Common myeloid progenitor, CD34-positive (primary cell): ENCODE results near the gene MCM5.

ENCODE experiments used
- CTCF ChIA-PET: fragments of 350-600 bp; sonication (Branson Sonifier 250); formaldehyde crosslinking; loops from one replicate; lab custom pipeline; 2021; ENCODE audit warnings: antibody characterized with exemption; lab: Charles Lee
- POLR2A ChIA-PET: fragments of 350-600 bp; sonication (Branson Sonifier 250); formaldehyde crosslinking; loops from one replicate; lab custom pipeline; 2021; ENCODE audit warnings: antibody characterized with exemption; lab: Charles Lee
- DNase-seq, 3 donors: peaks; one replicate each; pipeline versions ENCODE4 v3.0.0 to v3.0.0-alpha.2; 2013
- H3K27ac ChIP-seq, 2 experiments: 1 replicate in 1 of 2; 2 replicates in 1 of 2; pipeline ENCODE4 v1.7.0; 2013; ENCODE audit warnings: inconsistent platforms in 2 of 2, low read length in 2 of 2, mild to moderate bottlenecking in 2 of 2, low read depth in 1 of 2, moderate library complexity in 1 of 2; ENCODE audit not compliant: severe bottlenecking in 2 of 2, insufficient read depth in 1 of 2, poor library complexity in 1 of 2
- H3K27me3 ChIP-seq, 5 experiments: replicated peaks in 2 of 5; 1 replicate in 3 of 5; 2 replicates in 2 of 5; pipeline versions ENCODE4 v1.6.1 to v1.7.0; 2013; ENCODE audit warnings: low read length in 4 of 5, mild to moderate bottlenecking in 2 of 5, moderate library complexity in 2 of 5, inconsistent platforms in 1 of 5; ENCODE audit not compliant: insufficient read depth in 5 of 5, control insufficient read depth in 4 of 5
- H3K36me3 ChIP-seq, 4 experiments: 1 replicate in 2 of 4; 2 replicates in 2 of 4; pipeline versions ENCODE4 v1.6.1 to v1.7.0; 2013; ENCODE audit warnings: low read length in 3 of 4, control low read depth in 1 of 4, mild to moderate bottlenecking in 1 of 4; ENCODE audit not compliant: control insufficient read depth in 4 of 4, insufficient read depth in 4 of 4
- H3K4me1 ChIP-seq, 4 experiments: 1 replicate in 3 of 4; 2 replicates in 1 of 4; pipeline versions ENCODE4 v1.6.1 to v1.7.1; 2013; ENCODE audit warnings: low read length in 3 of 4, mild to moderate bottlenecking in 3 of 4, control low read depth in 1 of 4, inconsistent platforms in 1 of 4, moderate library complexity in 1 of 4; ENCODE audit not compliant: control insufficient read depth in 4 of 4, insufficient read depth in 4 of 4; ENCODE audit errors: control extremely low read depth in 1 of 4
- H3K4me3 ChIP-seq, 7 experiments: 1 replicate in 4 of 7; 2 replicates in 3 of 7; pipeline versions ENCODE4 v1.5.1 to v1.7.0; 2013; ENCODE audit warnings: mild to moderate bottlenecking in 7 of 7, low read length in 6 of 7, moderate library complexity in 6 of 7, inconsistent platforms in 2 of 7, low read depth in 2 of 7, control low read depth in 1 of 7; ENCODE audit not compliant: insufficient read depth in 4 of 7, control insufficient read depth in 1 of 7; ENCODE audit errors: extremely low read depth in 1 of 7
- H3K9me3 ChIP-seq, 5 experiments: 1 replicate in 4 of 5; 2 replicates in 1 of 5; pipeline versions ENCODE4 v1.6.1 to v1.7.1; 2013; ENCODE audit warnings: low read length in 4 of 5, mild to moderate bottlenecking in 2 of 5, inconsistent platforms in 1 of 5, low read depth in 1 of 5, moderate library complexity in 1 of 5; ENCODE audit not compliant: control insufficient read depth in 4 of 5, insufficient read depth in 2 of 5; ENCODE audit errors: control extremely low read depth in 1 of 5
- WGBS: methylation state at CpG from one replicate; pipeline ENCODE4 v1.1.5; 2013; ENCODE audit not compliant: insufficient coverage; 5-methylcytosine and 5-hydroxymethylcytosine counted together

MCM5 gene

GRCh38 chr22:35441489-35442100, 41.7 kb downstream of the MCM5 start:
- no peak overlapping the region for H3K4me3 ChIP-seq
- 97% methylated on average over 9 of the region's 9 CpGs for WGBS
- POLR2A ChIA-PET = no interaction called here
- H3K27me3 ChIP-seq = no peaks in the 10 kb centered on the region
- CTCF ChIA-PET = interaction anchor here (1.1 kb wide), 1 partner anchor 11 kb away, joined by 4 read pairs; no protein-coding TSS in a partner anchor
- H3K4me1 ChIP-seq = peaks cover 0 to 4% (median 2%) of the 10 kb centered on the region in 4 experiments
- peaks cover 2 to 21% (median 15%) of the 10 kb centered on the region in 4 experiments for H3K36me3 ChIP-seq
- DNase-seq = no peak
- no peaks in the 10 kb centered on the region for H3K9me3 ChIP-seq
- no peak overlapping the region for H3K27ac ChIP-seq

GRCh38 chr22:35442471-35442870, 42.5 kb downstream of the MCM5 start:
- no peaks in the 10 kb centered on the region for H3K9me3 ChIP-seq
- ChIA-PET CTCF (interaction anchor here (1.1 kb wide), 1 partner anchor 12 kb away, joined by 4 read pairs; no protein-coding TSS in a partner anchor), POLR2A (no interaction called here)
- DNase-seq = no peak
- peaks cover under 1 to 25% (median 17%) of the 10 kb centered on the region in 4 experiments for H3K36me3 ChIP-seq
- H3K27me3 ChIP-seq = no peaks in the 10 kb centered on the region
- no peak overlapping the region for H3K4me3 ChIP-seq
- H3K27ac ChIP-seq = no peak overlapping the region
- H3K4me1 ChIP-seq = peaks cover 0 to 5% (median 2%) of the 10 kb centered on the region in 4 experiments
- 86% methylated on average over 6 of the region's 6 CpGs for WGBS

- no peak overlapping the region for H3K4me3 ChIP-seq
- DNase-seq = no peak
- H3K27ac ChIP-seq = no peak overlapping the region
- ChIA-PET CTCF (no interaction called here), POLR2A (interaction anchor here (0.5 kb wide), 1 partner anchor 169 kb away, joined by 4 read pairs; no protein-coding TSS in a partner anchor)
- H3K27me3 ChIP-seq = no peaks in the 10 kb centered on the region
- WGBS = 86% methylated on average over 6 of the region's 6 CpGs
- peaks cover 0 to 28% (median 18%) of the 10 kb centered on the region in 4 experiments for H3K36me3 ChIP-seq
- peaks cover 0 to 14% (median 9%) of the 10 kb centered on the region in 4 experiments for H3K4me1 ChIP-seq
- H3K9me3 ChIP-seq = no peaks in the 10 kb centered on the region
Observed at GRCh38 chr22:35443338-35443737, 43.4 kb downstream of the MCM5 start.

GRCh38 chr22:35443790-35444684, 44.1 kb downstream of the MCM5 start:
- POLR2A ChIA-PET = no interaction called here
- Histone ChIP-seq H3K4me1 (peaks cover 0 to 15% (median 9%) of the 10 kb centered on the region in 4 experiments), H3K36me3 (peaks cover 2 to 29% (median 19%) of the 10 kb centered on the region in 4 experiments), H3K9me3 (no peaks in the 10 kb centered on the region), H3K4me3 (no peak overlapping the region), H3K27me3 (no peaks in the 10 kb centered on the region), H3K27ac (no peak overlapping the region)
- WGBS = 61% methylated on average over 7 of the region's 11 CpGs
- DNase-seq = peak in 1 of 3 donors; percentile 11
- CTCF ChIA-PET = interaction anchor here (1.1 kb wide), 1 partner anchor 14 kb away, joined by 3 read pairs; no protein-coding TSS in a partner anchor

GRCh38 chr22:35444685-35445399, 44.9 kb downstream of the MCM5 start:
- no peak for DNase-seq
- Histone ChIP-seq H3K9me3 (no peaks in the 10 kb centered on the region), H3K36me3 (peaks cover 2 to 29% (median 19%) of the 10 kb centered on the region in 4 experiments), H3K27ac (no peak overlapping the region), H3K4me3 (no peak overlapping the region), H3K4me1 (peaks cover 0 to 15% (median 9%) of the 10 kb centered on the region in 4 experiments), H3K27me3 (no peaks in the 10 kb centered on the region)
- CTCF ChIA-PET = interaction anchor here (1.1 kb wide), 1 partner anchor 14 kb away, joined by 3 read pairs; no protein-coding TSS in a partner anchor
- 96% methylated on average over 5 of the region's 13 CpGs for WGBS
- POLR2A ChIA-PET = no interaction called here

GRCh38 chr22:35445933-35446332, 46.0 kb downstream of the MCM5 start:
- POLR2A ChIA-PET = no interaction called here
- CTCF ChIA-PET = no interaction called here
- H3K27ac ChIP-seq = no peak overlapping the region
- no peaks in the 10 kb centered on the region for H3K27me3 ChIP-seq
- no peaks in the 10 kb centered on the region for H3K9me3 ChIP-seq
- H3K36me3 ChIP-seq = peaks cover 2 to 32% (median 24%) of the 10 kb centered on the region in 4 experiments
- no peak overlapping the region for H3K4me3 ChIP-seq
- WGBS = 77% methylated on average over 3 of the region's 4 CpGs
- H3K4me1 ChIP-seq = peaks cover 0 to 15% (median 9%) of the 10 kb centered on the region in 4 experiments
- no peak for DNase-seq
